Tibial nerve (tissue), 4 donors: ENCODE data around the gene SNX11.

Source experiments
- EP300 ChIP-seq, 2 donors: sonication (generic); formaldehyde crosslinking; IDR thresholded peaks; one replicate each; pipeline ENCODE4 v1.6.1; 2017; ENCODE audit warnings: antibody characterized with exemption in 2 of 2, mild to moderate bottlenecking in 1 of 2
- POLR2A ChIP-seq, 2 donors: fragments of 450-650 bp; IDR thresholded peaks; one replicate each; pipeline ENCODE4 v1.6.1; 2017; ENCODE audit warnings: antibody characterized with exemption in 2 of 2, mild to moderate bottlenecking in 2 of 2, moderate library complexity in 2 of 2
- TF ChIP-seq, protein P1 (sequence below), 5 experiments: fragments of 200-600 bp in 3 of 5; fragments of 450-650 bp in 2 of 5; sonication (generic) in 3 of 5; IDR thresholded peaks; one replicate each; pipeline ENCODE4 v1.5.1; 2016 to 2019; ENCODE audit warnings: antibody characterized with exemption in 5 of 5, mild to moderate bottlenecking in 3 of 5, moderate library complexity in 2 of 5

DNA sequence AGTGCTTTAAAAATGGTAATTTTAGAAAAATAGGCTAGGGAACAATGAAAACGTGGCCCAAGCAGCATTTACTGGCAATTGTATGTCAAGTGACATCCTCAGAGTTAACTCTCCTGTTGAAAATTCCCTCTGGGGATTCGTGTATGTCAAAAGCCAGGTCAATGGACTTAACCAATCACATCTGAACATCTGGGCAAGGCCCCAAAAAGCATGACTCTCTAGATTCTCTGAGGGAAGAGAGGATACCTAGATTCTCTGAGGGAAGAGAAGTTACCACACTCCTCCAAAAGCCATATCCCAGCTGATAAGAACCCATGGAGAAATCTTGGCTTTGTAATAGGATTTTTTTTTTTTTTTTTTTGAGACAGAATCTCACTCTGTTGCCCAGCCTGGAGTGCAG lies 35.9 kb upstream of the SNX11 start:
- TF ChIP-seq, protein P1, sequence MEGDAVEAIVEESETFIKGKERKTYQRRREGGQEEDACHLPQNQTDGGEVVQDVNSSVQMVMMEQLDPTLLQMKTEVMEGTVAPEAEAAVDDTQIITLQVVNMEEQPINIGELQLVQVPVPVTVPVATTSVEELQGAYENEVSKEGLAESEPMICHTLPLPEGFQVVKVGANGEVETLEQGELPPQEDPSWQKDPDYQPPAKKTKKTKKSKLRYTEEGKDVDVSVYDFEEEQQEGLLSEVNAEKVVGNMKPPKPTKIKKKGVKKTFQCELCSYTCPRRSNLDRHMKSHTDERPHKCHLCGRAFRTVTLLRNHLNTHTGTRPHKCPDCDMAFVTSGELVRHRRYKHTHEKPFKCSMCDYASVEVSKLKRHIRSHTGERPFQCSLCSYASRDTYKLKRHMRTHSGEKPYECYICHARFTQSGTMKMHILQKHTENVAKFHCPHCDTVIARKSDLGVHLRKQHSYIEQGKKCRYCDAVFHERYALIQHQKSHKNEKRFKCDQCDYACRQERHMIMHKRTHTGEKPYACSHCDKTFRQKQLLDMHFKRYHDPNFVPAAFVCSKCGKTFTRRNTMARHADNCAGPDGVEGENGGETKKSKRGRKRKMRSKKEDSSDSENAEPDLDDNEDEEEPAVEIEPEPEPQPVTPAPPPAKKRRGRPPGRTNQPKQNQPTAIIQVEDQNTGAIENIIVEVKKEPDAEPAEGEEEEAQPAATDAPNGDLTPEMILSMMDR (IDR thresholded peaks at IDR 0.05) = no peak
- TF ChIP-seq POLR2A (IDR thresholded peaks at IDR 0.05) = no peak
- TF ChIP-seq EP300 (IDR thresholded peaks at IDR 0.05) = no peak
